ENCODE results near the gene ANKDD1B.

The ANKDD1B gene

GRCh38 chr5:75616971-75617621 lies 5.8 kb downstream of the ANKDD1B start:
- DNase-seq, result no peak
- intact Hi-C loops (cut with DNase I; ENCODE audit: low total_unique reads), result no loop called here
- Histone ChIP-seq H3K36me3 (no peaks in the 10 kb centered on the region), H3K27ac (no peak overlapping the region), H3K4me3 (no peak overlapping the region), H3K9me3 (no peaks in the 10 kb centered on the region), H3K27me3 (no peaks in the 10 kb centered on the region), H3K4me1 (peaks cover 0 to 2% (median 0%) of the 10 kb centered on the region in 4 donors)
- TF ChIP-seq, protein P1, sequence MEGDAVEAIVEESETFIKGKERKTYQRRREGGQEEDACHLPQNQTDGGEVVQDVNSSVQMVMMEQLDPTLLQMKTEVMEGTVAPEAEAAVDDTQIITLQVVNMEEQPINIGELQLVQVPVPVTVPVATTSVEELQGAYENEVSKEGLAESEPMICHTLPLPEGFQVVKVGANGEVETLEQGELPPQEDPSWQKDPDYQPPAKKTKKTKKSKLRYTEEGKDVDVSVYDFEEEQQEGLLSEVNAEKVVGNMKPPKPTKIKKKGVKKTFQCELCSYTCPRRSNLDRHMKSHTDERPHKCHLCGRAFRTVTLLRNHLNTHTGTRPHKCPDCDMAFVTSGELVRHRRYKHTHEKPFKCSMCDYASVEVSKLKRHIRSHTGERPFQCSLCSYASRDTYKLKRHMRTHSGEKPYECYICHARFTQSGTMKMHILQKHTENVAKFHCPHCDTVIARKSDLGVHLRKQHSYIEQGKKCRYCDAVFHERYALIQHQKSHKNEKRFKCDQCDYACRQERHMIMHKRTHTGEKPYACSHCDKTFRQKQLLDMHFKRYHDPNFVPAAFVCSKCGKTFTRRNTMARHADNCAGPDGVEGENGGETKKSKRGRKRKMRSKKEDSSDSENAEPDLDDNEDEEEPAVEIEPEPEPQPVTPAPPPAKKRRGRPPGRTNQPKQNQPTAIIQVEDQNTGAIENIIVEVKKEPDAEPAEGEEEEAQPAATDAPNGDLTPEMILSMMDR (IDR thresholded peaks at IDR 0.05), result no peak

- Histone ChIP-seq H3K4me3 (no peak overlapping the region), H3K36me3 (no peaks in the 10 kb centered on the region), H3K4me1 (no peaks in the 10 kb centered on the region), H3K9me3 (no peaks in the 10 kb centered on the region), H3K27ac (no peak overlapping the region), H3K27me3 (no peaks in the 10 kb centered on the region)
- TF ChIP-seq, protein P1 (IDR thresholded peaks at IDR 0.05), result no peak
- intact Hi-C loops (cut with DNase I; ENCODE audit: low total_unique reads), result no loop called here
- no peak for DNase-seq
These were observed 6.6 kb downstream of the ANKDD1B start for GRCh38 chr5:75617736-75618352.

DNA sequence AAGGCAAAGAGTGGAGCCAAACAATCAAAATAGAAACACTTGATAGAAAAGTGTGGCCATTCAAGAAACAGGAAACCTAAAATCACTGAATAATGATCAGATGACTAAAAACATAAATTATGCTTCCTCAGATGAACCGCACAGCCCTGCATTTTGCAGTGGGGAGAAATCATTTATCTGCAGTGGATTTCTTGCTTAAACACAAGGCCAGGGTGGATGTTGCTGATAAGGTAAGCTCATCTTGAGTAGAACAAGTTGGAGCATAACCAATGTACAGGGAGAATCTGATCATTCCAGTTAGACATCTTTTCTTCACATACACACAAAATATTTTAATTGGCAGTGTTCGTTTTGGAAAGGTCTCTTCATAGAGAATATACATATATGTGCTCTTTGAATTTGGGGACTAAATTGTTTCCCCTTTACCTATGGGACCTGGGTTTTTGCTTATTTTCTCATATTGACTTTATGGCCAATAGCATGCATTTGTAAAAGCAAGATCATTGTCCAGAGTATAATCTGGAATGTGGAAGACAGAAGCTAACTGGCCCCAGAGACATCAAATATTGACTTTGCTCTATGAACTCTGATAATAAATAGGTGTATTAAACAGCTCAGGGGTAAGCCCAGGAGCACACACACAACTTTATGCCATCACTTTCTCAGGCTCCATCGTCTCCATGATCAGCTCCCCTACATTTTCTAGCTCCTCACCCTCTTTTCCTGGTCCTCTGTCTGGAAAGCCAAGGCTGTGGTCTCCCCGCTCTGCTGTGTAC lies 9.1 kb downstream of the ANKDD1B start:
- DNase-seq, result no peak
- Histone ChIP-seq H3K4me1 (peaks cover 0 to 11% (median 4%) of the 10 kb centered on the region in 4 donors), H3K27ac (no peak overlapping the region), H3K4me3 (no peak overlapping the region), H3K9me3 (no peaks in the 10 kb centered on the region), H3K27me3 (no peaks in the 10 kb centered on the region), H3K36me3 (no peaks in the 10 kb centered on the region)
- TF ChIP-seq, protein P1 (IDR thresholded peaks at IDR 0.05), result no peak
- intact Hi-C loops (cut with DNase I; ENCODE audit: low total_unique reads), result no loop called here

- intact Hi-C loops (cut with DNase I; ENCODE audit: low total_unique reads), result no loop called here
- Histone ChIP-seq H3K4me1 (peaks cover 0 to 11% (median 4%) of the 10 kb centered on the region in 4 donors), H3K36me3 (no peaks in the 10 kb centered on the region), H3K27me3 (no peaks in the 10 kb centered on the region), H3K9me3 (no peaks in the 10 kb centered on the region), H3K27ac (no peak overlapping the region), H3K4me3 (no peak overlapping the region)
- TF ChIP-seq, protein P1 (IDR thresholded peaks at IDR 0.05), result no peak
- no peak for DNase-seq
These were observed 11.3 kb downstream of the ANKDD1B start for GRCh38 chr5:75622564-75622963.

- Histone ChIP-seq H3K27ac (no peak overlapping the region), H3K27me3 (no peaks in the 10 kb centered on the region), H3K9me3 (no peaks in the 10 kb centered on the region), H3K4me3 (no peak overlapping the region), H3K36me3 (no peaks in the 10 kb centered on the region), H3K4me1 (peaks cover 0 to 11% (median 4%) of the 10 kb centered on the region in 4 donors)
- TF ChIP-seq, protein P1 (IDR thresholded peaks at IDR 0.05), result no peak
- DNase-seq, result no peak
- intact Hi-C loops (cut with DNase I; ENCODE audit: low total_unique reads), result no loop called here
These were observed 12.6 kb downstream of the ANKDD1B start for GRCh38 chr5:75623846-75624245.
